ENCODE data around the gene RASA4. TPM values are rescaled to one million over a fixed set of nuclear protein-coding genes. Genes with fewer than 3 reads are reported as not detected.
"Not testable (repeated sequence)": the region's sequence is repeated elsewhere in the genome, so short reads cannot be mapped to it uniquely, and the experiment has no call there.

RASA4 gene
- total and polyA plus RNA-seq, 4 experiments from 2014 or later = 7.7 to 43.3 (median 31.0) TPM

- POLR2A ChIA-PET (ENCODE audit: partially characterized antibody); H3K27me3 ChIP-seq (ENCODE audit: insufficient read depth, low read length); H3K4me3 Mint-ChIP-seq; intact Hi-C loops (cut with micrococcal nuclease); H3K27ac Mint-ChIP-seq; H3K27ac ChIP-seq (ENCODE audit: low read depth, low read length); H3K4me3 ChIP-seq (ENCODE audit: low read length in 2 of 2); H3K27me3 Mint-ChIP-seq; DNase-seq; H3K36me3 ChIP-seq (ENCODE audit: insufficient read depth, low read length); H3K9me3 Mint-ChIP-seq; CTCF ChIA-PET (ENCODE audit: partially characterized antibody); H3K4me1 Mint-ChIP-seq; H3K36me3 Mint-ChIP-seq; H3K4me1 ChIP-seq (ENCODE audit: insufficient read depth, low read length); H3K9me3 ChIP-seq (ENCODE audit: control insufficient read depth in 1 of 2, low read length in 2 of 2): not testable (repeated sequence)
Measured at GRCh38 chr7:102613575-102614345, 2.8 kb downstream of the RASA4 start.

- H3K4me1 ChIP-seq (ENCODE audit: insufficient read depth, low read length); POLR2A ChIA-PET (ENCODE audit: partially characterized antibody); H3K36me3 Mint-ChIP-seq; H3K27ac ChIP-seq (ENCODE audit: low read depth, low read length); H3K4me3 Mint-ChIP-seq; H3K36me3 ChIP-seq (ENCODE audit: insufficient read depth, low read length); H3K4me1 Mint-ChIP-seq; CTCF ChIA-PET (ENCODE audit: partially characterized antibody); intact Hi-C loops (cut with micrococcal nuclease); H3K27me3 Mint-ChIP-seq; H3K9me3 ChIP-seq (ENCODE audit: control insufficient read depth in 1 of 2, low read length in 2 of 2); H3K27me3 ChIP-seq (ENCODE audit: insufficient read depth, low read length); H3K9me3 Mint-ChIP-seq; DNase-seq; H3K4me3 ChIP-seq (ENCODE audit: low read length in 2 of 2): not testable (repeated sequence)
- peak overlapping the region in 1 of 7 donors; percentile 47 for H3K27ac Mint-ChIP-seq
Measured at GRCh38 chr7:102611675-102612325, 4.8 kb downstream of the RASA4 start.

- H3K9me3 Mint-ChIP-seq; DNase-seq; H3K4me1 Mint-ChIP-seq; CTCF ChIA-PET (ENCODE audit: partially characterized antibody); intact Hi-C loops (cut with micrococcal nuclease); H3K27me3 ChIP-seq (ENCODE audit: insufficient read depth, low read length); H3K4me1 ChIP-seq (ENCODE audit: insufficient read depth, low read length); H3K27ac Mint-ChIP-seq; H3K36me3 Mint-ChIP-seq; H3K36me3 ChIP-seq (ENCODE audit: insufficient read depth, low read length); H3K27ac ChIP-seq (ENCODE audit: low read depth, low read length); H3K4me3 Mint-ChIP-seq; H3K9me3 ChIP-seq (ENCODE audit: control insufficient read depth in 1 of 2, low read length in 2 of 2); POLR2A ChIA-PET (ENCODE audit: partially characterized antibody); H3K27me3 Mint-ChIP-seq; H3K4me3 ChIP-seq (ENCODE audit: low read length in 2 of 2): not testable (repeated sequence)
Measured at GRCh38 chr7:102611013-102611674, 5.4 kb downstream of the RASA4 start.

- H3K9me3 Mint-ChIP-seq; H3K36me3 ChIP-seq (ENCODE audit: insufficient read depth, low read length); H3K27me3 Mint-ChIP-seq; intact Hi-C loops (cut with micrococcal nuclease); H3K27ac ChIP-seq (ENCODE audit: low read depth, low read length); H3K27me3 ChIP-seq (ENCODE audit: insufficient read depth, low read length); POLR2A ChIA-PET (ENCODE audit: partially characterized antibody); H3K36me3 Mint-ChIP-seq; H3K9me3 ChIP-seq (ENCODE audit: control insufficient read depth in 1 of 2, low read length in 2 of 2); H3K27ac Mint-ChIP-seq; CTCF ChIA-PET (ENCODE audit: partially characterized antibody); H3K4me3 ChIP-seq (ENCODE audit: low read length in 2 of 2); H3K4me1 Mint-ChIP-seq; DNase-seq; H3K4me1 ChIP-seq (ENCODE audit: insufficient read depth, low read length): not testable (repeated sequence)
- H3K4me3 Mint-ChIP-seq = peak overlapping the region in 2 of 8 donors; percentile 32 to 52
Measured at GRCh38 chr7:102610441-102610840, 6.1 kb downstream of the RASA4 start.

- H3K27ac ChIP-seq (ENCODE audit: low read depth, low read length); H3K9me3 Mint-ChIP-seq; DNase-seq; H3K4me1 ChIP-seq (ENCODE audit: insufficient read depth, low read length); CTCF ChIA-PET (ENCODE audit: partially characterized antibody); H3K9me3 ChIP-seq (ENCODE audit: control insufficient read depth in 1 of 2, low read length in 2 of 2); intact Hi-C loops (cut with micrococcal nuclease); H3K27me3 Mint-ChIP-seq; H3K27ac Mint-ChIP-seq; H3K27me3 ChIP-seq (ENCODE audit: insufficient read depth, low read length); H3K36me3 ChIP-seq (ENCODE audit: insufficient read depth, low read length); H3K36me3 Mint-ChIP-seq; H3K4me1 Mint-ChIP-seq; POLR2A ChIA-PET (ENCODE audit: partially characterized antibody); H3K4me3 ChIP-seq (ENCODE audit: low read length in 2 of 2); H3K4me3 Mint-ChIP-seq: not testable (repeated sequence)
Measured at GRCh38 chr7:102609734-102610133, 6.8 kb downstream of the RASA4 start.

- POLR2A ChIA-PET (ENCODE audit: partially characterized antibody); H3K9me3 ChIP-seq (ENCODE audit: control insufficient read depth in 1 of 2, low read length in 2 of 2); H3K36me3 Mint-ChIP-seq; H3K9me3 Mint-ChIP-seq; intact Hi-C loops (cut with micrococcal nuclease); CTCF ChIA-PET (ENCODE audit: partially characterized antibody); H3K4me3 Mint-ChIP-seq; H3K36me3 ChIP-seq (ENCODE audit: insufficient read depth, low read length); H3K27ac ChIP-seq (ENCODE audit: low read depth, low read length); H3K27ac Mint-ChIP-seq; H3K4me3 ChIP-seq (ENCODE audit: low read length in 2 of 2); H3K4me1 ChIP-seq (ENCODE audit: insufficient read depth, low read length); H3K27me3 Mint-ChIP-seq; H3K4me1 Mint-ChIP-seq; DNase-seq; H3K27me3 ChIP-seq (ENCODE audit: insufficient read depth, low read length): not testable (repeated sequence)
Measured at GRCh38 chr7:102606848-102607247, 9.7 kb downstream of the RASA4 start.

GRCh38 chr7:102604431-102605145 is 12.0 kb downstream of the RASA4 start:
- H3K36me3 Mint-ChIP-seq; H3K36me3 ChIP-seq (ENCODE audit: insufficient read depth, low read length); CTCF ChIA-PET (ENCODE audit: partially characterized antibody); POLR2A ChIA-PET (ENCODE audit: partially characterized antibody); H3K27ac Mint-ChIP-seq; H3K27me3 Mint-ChIP-seq; H3K27me3 ChIP-seq (ENCODE audit: insufficient read depth, low read length); H3K27ac ChIP-seq (ENCODE audit: low read depth, low read length); H3K4me1 Mint-ChIP-seq; H3K9me3 Mint-ChIP-seq; H3K4me3 Mint-ChIP-seq; H3K4me1 ChIP-seq (ENCODE audit: insufficient read depth, low read length); H3K4me3 ChIP-seq (ENCODE audit: low read length in 2 of 2); H3K9me3 ChIP-seq (ENCODE audit: control insufficient read depth in 1 of 2, low read length in 2 of 2); intact Hi-C loops (cut with micrococcal nuclease); DNase-seq: not testable (repeated sequence)
